ENCODE results near the gene PRKCSH. TPM values are rescaled to one million over a fixed set of nuclear protein-coding genes. Genes with fewer than 3 reads are reported as not detected.

Gene PRKCSH
- total RNA-seq, 2 donors from 2014 or later: 78.0 to 82.8 TPM

- DNase-seq (ENCODE audit: low spot score): no peak
- Histone ChIP-seq H3K9me3 (no peaks in the 10 kb centered on the region), H3K27ac (no peak overlapping the region), H3K27me3 (no peaks in the 10 kb centered on the region), H3K4me1 (peaks cover 0 to 3% of the 10 kb centered on the region in 2 donors), H3K4me3 (no peak overlapping the region), H3K36me3 (peaks cover 73% of the 10 kb centered on the region)
- TF ChIP-seq CTCF (IDR thresholded peaks at IDR 0.05): peak; percentile 62 to 82
Measured at GRCh38 chr19:11446652-11447301, 11.3 kb downstream of the PRKCSH start.

GRCh38 chr19:11447347-11448262, 12.2 kb downstream of the PRKCSH start:
- Histone ChIP-seq H3K27ac (no peak overlapping the region), H3K36me3 (peaks cover 65% of the 10 kb centered on the region), H3K4me3 (no peak overlapping the region), H3K9me3 (no peaks in the 10 kb centered on the region), H3K4me1 (peaks cover 0 to 8% of the 10 kb centered on the region in 2 donors), H3K27me3 (no peaks in the 10 kb centered on the region)
- no peak for TF ChIP-seq CTCF (IDR thresholded peaks at IDR 0.05)
- DNase-seq (ENCODE audit: low spot score): no peak

GRCh38 chr19:11448410-11448809, 13.0 kb downstream of the PRKCSH start:
- no peak for TF ChIP-seq CTCF (IDR thresholded peaks at IDR 0.05)
- no peak overlapping the region for H3K4me3 ChIP-seq
- no peaks in the 10 kb centered on the region for H3K9me3 ChIP-seq
- no peak overlapping the region for H3K27ac ChIP-seq
- DNase-seq (ENCODE audit: low spot score): no peak
- H3K36me3 ChIP-seq: peaks cover 57% of the 10 kb centered on the region
- H3K4me1 ChIP-seq: peaks cover 0 to 8% of the 10 kb centered on the region in 2 donors
- no peaks in the 10 kb centered on the region for H3K27me3 ChIP-seq

GRCh38 chr19:11448923-11449554, 13.6 kb downstream of the PRKCSH start:
- Histone ChIP-seq H3K9me3 (no peaks in the 10 kb centered on the region), H3K36me3 (peaks cover 53% of the 10 kb centered on the region), H3K27me3 (no peaks in the 10 kb centered on the region), H3K4me1 (peaks cover 0 to 8% of the 10 kb centered on the region in 2 donors), H3K27ac (no peak overlapping the region), H3K4me3 (no peak overlapping the region)
- no peak for TF ChIP-seq CTCF (IDR thresholded peaks at IDR 0.05)
- no peak for DNase-seq (ENCODE audit: low spot score)

- no peak overlapping the region for H3K4me3 ChIP-seq
- H3K27me3 ChIP-seq: no peaks in the 10 kb centered on the region
- H3K4me1 ChIP-seq: peaks cover 0 to 8% of the 10 kb centered on the region in 2 donors
- peaks cover 36% of the 10 kb centered on the region for H3K36me3 ChIP-seq
- no peak for TF ChIP-seq CTCF (IDR thresholded peaks at IDR 0.05)
- no peak for DNase-seq (ENCODE audit: low spot score)
- H3K27ac ChIP-seq: no peak overlapping the region
- H3K9me3 ChIP-seq: no peaks in the 10 kb centered on the region
Measured at GRCh38 chr19:11450570-11451326, 15.3 kb downstream of the PRKCSH start.

Measured in right atrium auricular region (tissue), 2 donors.